Neural progenitor cell (in vitro differentiated cells): Measurements from ENCODE around the gene PPP1R9B.

Experiments
- CTCF ChIP-seq: fragments of 200-600 bp; sonication (generic); IDR thresholded peaks from 2 replicates; pipeline ENCODE4 v1.5.1; 2017; ENCODE audit warnings: antibody characterized with exemption, mild to moderate bottlenecking
- EZH2 ChIP-seq: fragments of 200-600 bp; sonication (generic); IDR thresholded peaks from 2 replicates; pipeline ENCODE4 v1.6.1; 2017; ENCODE audit warnings: antibody characterized with exemption, mild to moderate bottlenecking, moderate library complexity
- EZH2phosphoT487 ChIP-seq: fragments of 200-600 bp; sonication (generic); IDR thresholded peaks from 2 replicates; pipeline ENCODE4 v1.6.1; 2017; ENCODE audit warnings: antibody characterized with exemption

GRCh38 chr17:50087246-50087911 is 63.1 kb downstream of the PPP1R9B start:
- peak; percentile 96 for TF ChIP-seq CTCF
- TF ChIP-seq EZH2, result no peak
- no peak for TF ChIP-seq EZH2phosphoT487
